Liver (tissue), 3 donors: ENCODE results near the gene MFSD6.

ENCODE experiments used
- FOXA1 ChIP-seq: IDR thresholded peaks from 2 replicates; pipeline ENCODE4 v1.6.1; 2016; ENCODE audit warnings: antibody characterized with exemption
- JUND ChIP-seq, 2 donors: IDR thresholded peaks; 2 replicates each; pipeline ENCODE4 v1.6.1; 2016; ENCODE audit warnings: antibody characterized with exemption in 2 of 2
- NR2F2 ChIP-seq: IDR thresholded peaks from 2 replicates; pipeline ENCODE4 v1.6.1; 2016; ENCODE audit warnings: antibody characterized with exemption
- RAD21 ChIP-seq, 2 donors: IDR thresholded peaks; 2 replicates each; pipeline ENCODE4 v1.6.1; 2016; ENCODE audit warnings: antibody characterized with exemption in 2 of 2, mild to moderate bottlenecking in 2 of 2
- TF ChIP-seq, protein P1 (sequence below): fragments of 150-350 bp; IDR thresholded peaks from 2 replicates; pipeline ENCODE4 v1.5.1; 2017; ENCODE audit warnings: improper control_type of control experiment, low read depth, low read length; ENCODE audit not compliant: missing input control
- TF ChIP-seq, protein P2 (sequence below): IDR thresholded peaks from 2 replicates; pipeline ENCODE4 v1.6.1; 2016; ENCODE audit warnings: antibody characterized with exemption, mild to moderate bottlenecking
- donor health status: healthy.
- donor health status: healthy.

DNA sequence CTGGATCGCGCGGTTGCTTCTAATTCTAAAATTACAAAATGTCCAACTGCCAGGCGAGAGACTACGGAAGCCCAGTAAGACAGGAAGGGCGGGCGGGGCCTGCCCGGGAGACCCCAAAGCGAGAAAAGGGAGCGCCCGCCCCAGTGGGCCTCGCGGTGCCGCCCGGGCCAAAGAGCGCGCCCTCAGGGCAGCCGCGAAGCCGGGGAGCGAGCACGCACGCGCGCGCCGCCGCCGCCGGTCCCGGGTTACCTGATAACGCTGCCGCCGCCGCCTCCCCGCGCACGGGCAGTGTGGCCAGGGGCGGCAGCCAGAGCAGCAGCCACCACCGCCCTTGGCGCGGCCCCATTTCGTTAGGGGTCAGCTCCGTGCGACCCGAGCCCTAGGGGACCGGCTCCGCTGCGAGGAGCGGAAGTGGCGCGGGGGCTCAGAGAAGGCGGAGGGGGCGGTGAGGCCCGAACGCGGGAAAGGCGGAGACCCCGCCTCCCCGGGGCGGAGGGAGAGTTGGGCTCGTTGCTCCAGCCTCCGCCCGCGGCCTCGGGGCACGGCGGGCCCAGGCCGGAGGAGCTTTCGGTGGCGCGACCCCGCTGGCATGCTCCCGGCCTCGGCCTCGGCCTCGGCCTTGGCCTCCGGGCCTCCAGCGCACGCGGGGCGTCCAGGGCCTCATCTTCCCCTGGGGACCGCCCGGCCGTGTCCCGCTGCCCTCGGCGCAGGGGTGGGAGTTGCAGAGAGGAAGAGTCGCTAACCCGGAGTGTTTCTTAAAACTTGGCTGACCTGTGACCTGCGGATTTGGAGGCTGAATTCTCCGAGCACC, 126.4 kb downstream of the MFSD6 start, which contains the start of gene NEMP2:
- TF ChIP-seq, protein P1, sequence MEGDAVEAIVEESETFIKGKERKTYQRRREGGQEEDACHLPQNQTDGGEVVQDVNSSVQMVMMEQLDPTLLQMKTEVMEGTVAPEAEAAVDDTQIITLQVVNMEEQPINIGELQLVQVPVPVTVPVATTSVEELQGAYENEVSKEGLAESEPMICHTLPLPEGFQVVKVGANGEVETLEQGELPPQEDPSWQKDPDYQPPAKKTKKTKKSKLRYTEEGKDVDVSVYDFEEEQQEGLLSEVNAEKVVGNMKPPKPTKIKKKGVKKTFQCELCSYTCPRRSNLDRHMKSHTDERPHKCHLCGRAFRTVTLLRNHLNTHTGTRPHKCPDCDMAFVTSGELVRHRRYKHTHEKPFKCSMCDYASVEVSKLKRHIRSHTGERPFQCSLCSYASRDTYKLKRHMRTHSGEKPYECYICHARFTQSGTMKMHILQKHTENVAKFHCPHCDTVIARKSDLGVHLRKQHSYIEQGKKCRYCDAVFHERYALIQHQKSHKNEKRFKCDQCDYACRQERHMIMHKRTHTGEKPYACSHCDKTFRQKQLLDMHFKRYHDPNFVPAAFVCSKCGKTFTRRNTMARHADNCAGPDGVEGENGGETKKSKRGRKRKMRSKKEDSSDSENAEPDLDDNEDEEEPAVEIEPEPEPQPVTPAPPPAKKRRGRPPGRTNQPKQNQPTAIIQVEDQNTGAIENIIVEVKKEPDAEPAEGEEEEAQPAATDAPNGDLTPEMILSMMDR = no peak
- peak in 1 of 2 donors; percentile 0 for TF ChIP-seq RAD21 (IDR thresholded peaks at IDR 0.05)
- TF ChIP-seq FOXA1 = no peak
- TF ChIP-seq NR2F2 = peak; percentile 19
- TF ChIP-seq, protein P2, sequence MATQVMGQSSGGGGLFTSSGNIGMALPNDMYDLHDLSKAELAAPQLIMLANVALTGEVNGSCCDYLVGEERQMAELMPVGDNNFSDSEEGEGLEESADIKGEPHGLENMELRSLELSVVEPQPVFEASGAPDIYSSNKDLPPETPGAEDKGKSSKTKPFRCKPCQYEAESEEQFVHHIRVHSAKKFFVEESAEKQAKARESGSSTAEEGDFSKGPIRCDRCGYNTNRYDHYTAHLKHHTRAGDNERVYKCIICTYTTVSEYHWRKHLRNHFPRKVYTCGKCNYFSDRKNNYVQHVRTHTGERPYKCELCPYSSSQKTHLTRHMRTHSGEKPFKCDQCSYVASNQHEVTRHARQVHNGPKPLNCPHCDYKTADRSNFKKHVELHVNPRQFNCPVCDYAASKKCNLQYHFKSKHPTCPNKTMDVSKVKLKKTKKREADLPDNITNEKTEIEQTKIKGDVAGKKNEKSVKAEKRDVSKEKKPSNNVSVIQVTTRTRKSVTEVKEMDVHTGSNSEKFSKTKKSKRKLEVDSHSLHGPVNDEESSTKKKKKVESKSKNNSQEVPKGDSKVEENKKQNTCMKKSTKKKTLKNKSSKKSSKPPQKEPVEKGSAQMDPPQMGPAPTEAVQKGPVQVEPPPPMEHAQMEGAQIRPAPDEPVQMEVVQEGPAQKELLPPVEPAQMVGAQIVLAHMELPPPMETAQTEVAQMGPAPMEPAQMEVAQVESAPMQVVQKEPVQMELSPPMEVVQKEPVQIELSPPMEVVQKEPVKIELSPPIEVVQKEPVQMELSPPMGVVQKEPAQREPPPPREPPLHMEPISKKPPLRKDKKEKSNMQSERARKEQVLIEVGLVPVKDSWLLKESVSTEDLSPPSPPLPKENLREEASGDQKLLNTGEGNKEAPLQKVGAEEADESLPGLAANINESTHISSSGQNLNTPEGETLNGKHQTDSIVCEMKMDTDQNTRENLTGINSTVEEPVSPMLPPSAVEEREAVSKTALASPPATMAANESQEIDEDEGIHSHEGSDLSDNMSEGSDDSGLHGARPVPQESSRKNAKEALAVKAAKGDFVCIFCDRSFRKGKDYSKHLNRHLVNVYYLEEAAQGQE = no peak
- no peak for TF ChIP-seq JUND (IDR thresholded peaks at IDR 0.05)
